HL-60 (cell line): Measurements from ENCODE around the gene ROR2.

Experiments used
- DNase-seq, 2 experiments: peaks; one replicate each; pipeline ENCODE4 v3.0.0-alpha.2; 2010 to 2020; ENCODE audit warnings: low read depth in 1 of 2, low spot score in 1 of 2
- H3K27ac ChIP-seq: fragments of 250-450 bp; sonication (Bioruptor Pico); replicated peaks from 2 replicates; pipeline ENCODE4 v1.5.1; 2020; ENCODE audit warnings: mild to moderate bottlenecking, moderate library complexity
- H3K27me3 ChIP-seq: fragments of 250-450 bp; sonication (Bioruptor Pico); 2 replicates; pipeline ENCODE4 v1.5.1; 2021; ENCODE audit warnings: mild to moderate bottlenecking, moderate library complexity; ENCODE audit not compliant: insufficient read depth, poor library complexity, severe bottlenecking
- H3K4me3 ChIP-seq: replicated peaks from 2 replicates; pipeline ENCODE4 v1.5.1; 2011; ENCODE audit warnings: mild to moderate bottlenecking, control low read depth, low read length; ENCODE audit not compliant: insufficient read depth
- CTCF ChIP-seq: IDR thresholded peaks from one replicate; pipeline ENCODE4 v1.5.1; 2011; ENCODE audit warnings: low read length, control low read depth, inconsistent platforms; ENCODE audit not compliant: insufficient read depth
- GABPA ChIP-seq: IDR thresholded peaks from 2 replicates; pipeline ENCODE4 v1.6.1; 2012; ENCODE audit warnings: low read depth
- POLR2AphosphoS5 ChIP-seq: IDR thresholded peaks from 2 replicates; pipeline ENCODE4 v1.6.1; 2012; ENCODE audit warnings: low read depth
- REST ChIP-seq: IDR thresholded peaks from 2 replicates; pipeline ENCODE4 v1.6.1; 2012; ENCODE audit warnings: low read depth; ENCODE audit not compliant: insufficient replicate concordance
- SPI1 ChIP-seq: IDR thresholded peaks from 2 replicates; pipeline ENCODE4 v1.6.1; 2012; ENCODE audit warnings: low read depth, mild to moderate bottlenecking, borderline replicate concordance
- long read RNA-seq: library from polyadenylated mRNA; unstranded; transcript quantifications from one replicate; pipeline ENCODE4 v2.0.0, GENCODE V29; 2020

Gene ROR2
- long read RNA-seq: 0 reads

GRCh38 chr9:91949946-91950664, at the start of gene ROR2:
ROR2 (minus strand) TSS chr9:91950228.
- peak in 1 of 2 experiments; percentile 45 for DNase-seq
- H3K27ac ChIP-seq: no peak within 1 kb of the TSS
- TF ChIP-seq SPI1 (no peak), GABPA (no peak), REST (no peak), POLR2AphosphoS5 (no peak), CTCF (no peak)
- H3K4me3 ChIP-seq: peak within 1 kb of the TSS; percentile 44
- peaks cover 28% of the 10 kb centered on the region for H3K27me3 ChIP-seq

GRCh38 chr9:91995000-91995655, 45.1 kb upstream of the ROR2 start:
- Histone ChIP-seq H3K27me3 (no peaks in the 10 kb centered on the region), H3K27ac (no peak overlapping the region), H3K4me3 (no peak overlapping the region)
- no peak for TF ChIP-seq REST
- DNase-seq: peak in 1 of 2 experiments; percentile 31

DNA sequence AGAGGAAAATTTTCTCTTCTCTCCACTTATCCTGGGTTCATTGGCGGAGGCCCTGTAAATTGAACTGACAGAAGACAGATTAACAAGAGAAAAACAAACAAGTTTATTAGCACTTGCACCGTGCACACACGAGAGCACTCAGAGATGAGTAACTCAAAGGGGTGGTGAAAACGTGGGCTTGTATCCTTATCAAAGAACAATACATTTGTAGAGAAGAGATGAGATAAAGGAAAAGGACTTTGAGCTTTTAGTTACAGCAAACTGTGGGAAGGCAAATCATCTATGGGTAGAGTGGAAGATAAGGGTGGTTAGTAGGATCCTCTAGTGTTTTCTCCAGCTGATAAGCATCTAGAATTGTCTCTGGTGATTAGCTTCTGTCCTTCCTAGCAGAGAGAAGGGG, 44.4 kb upstream of the ROR2 start:
- DNase-seq: no peak
- Histone ChIP-seq H3K27ac (no peak overlapping the region), H3K4me3 (no peak overlapping the region), H3K27me3 (no peaks in the 10 kb centered on the region)
- TF ChIP-seq SPI1 (no peak), REST (no peak), POLR2AphosphoS5 (no peak), GABPA (no peak), CTCF (no peak)
